NOMO-1 treated with DMSO at 0.1 percent for 48 hours (cell line): ENCODE results near the gene ABCC1.

ENCODE experiments used
- DNase-seq: peaks from one replicate; lab custom pipeline; 2025; ENCODE audit not compliant: unreplicated experiment; lab: John Stamatoyannopoulos, UW

The ABCC1 gene

GRCh38 chr16:16018705-16019104 lies 69.3 kb downstream of the ABCC1 start:
- DNase-seq, result no peak

GRCh38 chr16:16019488-16019887 lies 70.1 kb downstream of the ABCC1 start:
- DNase-seq, result no peak

GRCh38 chr16:16020291-16020690 lies 70.9 kb downstream of the ABCC1 start:
- no peak for DNase-seq

GRCh38 chr16:16021020-16021419 lies 71.6 kb downstream of the ABCC1 start:
- no peak for DNase-seq

GRCh38 chr16:16021646-16021987 lies 72.2 kb downstream of the ABCC1 start:
- DNase-seq, result no peak

- no peak for DNase-seq
Observed at GRCh38 chr16:16021988-16022682, 72.7 kb downstream of the ABCC1 start.

GRCh38 chr16:16022683-16023064 lies 73.3 kb downstream of the ABCC1 start:
- no peak for DNase-seq

- no peak for DNase-seq
Observed at GRCh38 chr16:16025214-16025968, 76.0 kb downstream of the ABCC1 start.

GRCh38 chr16:16027728-16028310 lies 78.4 kb downstream of the ABCC1 start:
- no peak for DNase-seq

GRCh38 chr16:16028311-16028999 lies 79.0 kb downstream of the ABCC1 start:
- no peak for DNase-seq

GRCh38 chr16:16029431-16030011 lies 80.1 kb downstream of the ABCC1 start:
- no peak for DNase-seq

GRCh38 chr16:16030449-16030848 lies 81.0 kb downstream of the ABCC1 start:
- DNase-seq, result no peak

- no peak for DNase-seq
Observed at GRCh38 chr16:16031401-16031800, 82.0 kb downstream of the ABCC1 start.

- DNase-seq, result no peak
Observed at GRCh38 chr16:16032271-16032979, 83.0 kb downstream of the ABCC1 start.

GRCh38 chr16:16033208-16033717 lies 83.8 kb downstream of the ABCC1 start:
- DNase-seq, result no peak

GRCh38 chr16:16036359-16036792 lies 87.0 kb downstream of the ABCC1 start:
- no peak for DNase-seq

GRCh38 chr16:16037521-16037920 lies 88.1 kb downstream of the ABCC1 start:
- no peak for DNase-seq

GRCh38 chr16:16037970-16038369 lies 88.6 kb downstream of the ABCC1 start:
- DNase-seq, result no peak

- DNase-seq, result peak; percentile 52
Observed at GRCh38 chr16:16038950-16039349, 89.5 kb downstream of the ABCC1 start.

- DNase-seq, result no peak
Observed at GRCh38 chr16:16041196-16041892, 91.9 kb downstream of the ABCC1 start.
